DMS 273 (cell line): ENCODE data around the gene NAP1L4.

Experiments used
- DNase-seq: peaks from one replicate; lab custom pipeline; 2025; ENCODE audit not compliant: unreplicated experiment; lab: John Stamatoyannopoulos, UW

NAP1L4 gene

GRCh38 chr11:2926611-2927051 is 65.5 kb downstream of the NAP1L4 start:
- no peak for DNase-seq

- no peak for DNase-seq
These were observed 67.1 kb downstream of the NAP1L4 start for GRCh38 chr11:2924821-2925675.

- peak; percentile 64 for DNase-seq
These were observed 67.7 kb downstream of the NAP1L4 start for GRCh38 chr11:2924381-2924780.

GRCh38 chr11:2923446-2924375 is 68.4 kb downstream of the NAP1L4 start:
- DNase-seq = peak; percentile 36

- no peak for DNase-seq
These were observed 69.5 kb downstream of the NAP1L4 start for GRCh38 chr11:2922655-2923054.

GRCh38 chr11:2921742-2922493 is 70.2 kb downstream of the NAP1L4 start:
- no peak for DNase-seq

GRCh38 chr11:2921261-2921660 is 70.9 kb downstream of the NAP1L4 start:
- no peak for DNase-seq

GRCh38 chr11:2920343-2920742 is 71.8 kb downstream of the NAP1L4 start:
- DNase-seq = no peak

- no peak for DNase-seq
These were observed 72.3 kb downstream of the NAP1L4 start for GRCh38 chr11:2919837-2920236.

- no peak for DNase-seq
These were observed 72.9 kb downstream of the NAP1L4 start for GRCh38 chr11:2919188-2919587.

GRCh38 chr11:2917842-2918490 is 74.2 kb downstream of the NAP1L4 start:
- no peak for DNase-seq

- DNase-seq = no peak
These were observed 75.1 kb downstream of the NAP1L4 start for GRCh38 chr11:2916892-2917645.

- DNase-seq = no peak
These were observed 75.8 kb downstream of the NAP1L4 start for GRCh38 chr11:2916114-2916891.

- DNase-seq = no peak
These were observed 76.7 kb downstream of the NAP1L4 start for GRCh38 chr11:2915473-2915872.

- DNase-seq = peak; percentile 39
These were observed 77.5 kb downstream of the NAP1L4 start for GRCh38 chr11:2914455-2915195.

GRCh38 chr11:2913776-2914175 is 78.4 kb downstream of the NAP1L4 start:
- no peak for DNase-seq

GRCh38 chr11:2913019-2913431 is 79.1 kb downstream of the NAP1L4 start:
- DNase-seq = no peak

- DNase-seq = peak; percentile 45
These were observed 79.6 kb downstream of the NAP1L4 start for GRCh38 chr11:2912498-2912897.
